ENCODE results near the gene TCF3. TPM values are rescaled to one million over a fixed set of nuclear protein-coding genes. Genes with fewer than 3 reads are reported as not detected.

Gene TCF3
- total and polyA plus RNA-seq, 10 of the 15 experiments (the other 5 are each of a cell fraction or from before 2014, with no cell fraction given), result 6.7 to 282 (median 70.7) TPM

DNA sequence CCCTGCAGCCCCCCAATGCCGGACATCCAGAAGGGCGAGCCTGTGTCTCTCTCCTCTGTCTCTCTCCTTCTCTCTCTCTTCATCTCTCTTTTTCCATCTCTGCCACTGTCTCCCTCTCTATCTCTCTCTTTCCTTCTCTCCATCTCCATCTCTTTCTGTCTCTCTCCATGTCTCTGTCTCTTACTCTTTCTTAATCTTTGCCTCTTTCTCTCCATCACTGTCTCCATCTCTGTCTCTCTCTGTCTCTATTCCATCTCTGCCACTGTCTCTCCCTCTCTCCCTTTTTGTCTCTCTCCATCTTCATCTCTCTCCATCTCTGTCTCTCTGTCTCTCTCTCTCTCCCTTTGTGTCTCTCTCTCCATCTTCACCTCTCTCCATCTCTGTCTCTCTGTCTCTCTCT lies 25.7 kb upstream of the TCF3 start:
- Histone ChIP-seq H3K27me3 (replicated peaks in 1 of 2; ENCODE audit: control insufficient read depth in 2 of 2, insufficient read depth in 2 of 2, low read length in 1 of 2) (peaks cover 0 to 2% of the 10 kb centered on the region in 2 experiments; a peak in 1 of 4 replicates), H3K36me3 (ENCODE audit: control insufficient read depth in 2 of 2, insufficient read depth in 2 of 2, low read length in 1 of 2) (no peaks in the 10 kb centered on the region), H3K9ac (ENCODE audit: control insufficient read depth, insufficient read depth, low read length) (no peak overlapping the region), H2AFZ (ENCODE audit: control insufficient read depth, low read depth, low read length) (no peak overlapping the region), H3K4me2 (ENCODE audit: control insufficient read depth, insufficient read depth) (no peak overlapping the region), H3K79me2 (ENCODE audit: control insufficient read depth, insufficient read depth, low read length) (no peaks in the 10 kb centered on the region), H3K9me3 (replicated peaks; ENCODE audit: control insufficient read depth, insufficient read depth, low read length) (no peaks in the 10 kb centered on the region), H3K4me3 (no peak overlapping the region), H4K20me1 (ENCODE audit: control insufficient read depth, insufficient read depth) (no peaks in the 10 kb centered on the region), H3K27ac (ENCODE audit: control insufficient read depth, insufficient read depth) (no peak overlapping the region), H3K4me1 (ENCODE audit: control insufficient read depth, insufficient read depth, low read length) (no peaks in the 10 kb centered on the region)
- ChIA-PET RAD21 (ENCODE audit: unreplicated experiment) (no interaction called here), SMC1A (ENCODE audit: uncharacterized antibody, unreplicated experiment) (no interaction called here), CTCF (interaction anchor here (1.6 kb wide), 1 partner anchor 27 kb away, joined by 4 read pairs; no protein-coding TSS in a partner anchor), POLR2A (no interaction called here)
- intact Hi-C loops (cut with micrococcal nuclease; ENCODE audit: unreplicated experiment) (no loop called here), in situ Hi-C loops (cut with MboI) (no loop called here)
- FAIRE-seq (no peak), ATAC-seq (no peak), DNase-seq (ENCODE audit: low read depth, low spot score) (no peak)
- BruUV-seq (replicated peaks), result no TSS peak
- WGBS (ENCODE audit: insufficient coverage, insufficient replicate concordance, low lambda C conversion rate, missing lambda C conversion rate), result no CpG with 5 or more reads among the region's 2 CpGs
- TF ChIP-seq, protein P1, sequence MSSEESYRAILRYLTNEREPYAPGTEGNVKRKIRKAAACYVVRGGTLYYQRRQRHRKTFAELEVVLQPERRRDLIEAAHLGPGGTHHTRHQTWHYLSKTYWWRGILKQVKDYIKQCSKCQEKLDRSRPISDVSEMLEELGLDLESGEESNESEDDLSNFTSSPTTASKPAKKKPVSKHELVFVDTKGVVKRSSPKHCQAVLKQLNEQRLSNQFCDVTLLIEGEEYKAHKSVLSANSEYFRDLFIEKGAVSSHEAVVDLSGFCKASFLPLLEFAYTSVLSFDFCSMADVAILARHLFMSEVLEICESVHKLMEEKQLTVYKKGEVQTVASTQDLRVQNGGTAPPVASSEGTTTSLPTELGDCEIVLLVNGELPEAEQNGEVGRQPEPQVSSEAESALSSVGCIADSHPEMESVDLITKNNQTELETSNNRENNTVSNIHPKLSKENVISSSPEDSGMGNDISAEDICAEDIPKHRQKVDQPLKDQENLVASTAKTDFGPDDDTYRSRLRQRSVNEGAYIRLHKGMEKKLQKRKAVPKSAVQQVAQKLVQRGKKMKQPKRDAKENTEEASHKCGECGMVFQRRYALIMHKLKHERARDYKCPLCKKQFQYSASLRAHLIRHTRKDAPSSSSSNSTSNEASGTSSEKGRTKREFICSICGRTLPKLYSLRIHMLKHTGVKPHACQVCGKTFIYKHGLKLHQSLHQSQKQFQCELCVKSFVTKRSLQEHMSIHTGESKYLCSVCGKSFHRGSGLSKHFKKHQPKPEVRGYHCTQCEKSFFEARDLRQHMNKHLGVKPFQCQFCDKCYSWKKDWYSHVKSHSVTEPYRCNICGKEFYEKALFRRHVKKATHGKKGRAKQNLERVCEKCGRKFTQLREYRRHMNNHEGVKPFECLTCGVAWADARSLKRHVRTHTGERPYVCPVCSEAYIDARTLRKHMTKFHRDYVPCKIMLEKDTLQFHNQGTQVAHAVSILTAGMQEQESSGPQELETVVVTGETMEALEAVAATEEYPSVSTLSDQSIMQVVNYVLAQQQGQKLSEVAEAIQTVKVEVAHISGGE (CRISPR knock-in tag; IDR thresholded peaks at IDR 0.05), result no peak
- no peak for TF ChIP-seq RCOR1 (conservative IDR thresholded peaks at IDR 0.05; ENCODE audit: low read depth, low read length)
- TF ChIP-seq, protein P2, sequence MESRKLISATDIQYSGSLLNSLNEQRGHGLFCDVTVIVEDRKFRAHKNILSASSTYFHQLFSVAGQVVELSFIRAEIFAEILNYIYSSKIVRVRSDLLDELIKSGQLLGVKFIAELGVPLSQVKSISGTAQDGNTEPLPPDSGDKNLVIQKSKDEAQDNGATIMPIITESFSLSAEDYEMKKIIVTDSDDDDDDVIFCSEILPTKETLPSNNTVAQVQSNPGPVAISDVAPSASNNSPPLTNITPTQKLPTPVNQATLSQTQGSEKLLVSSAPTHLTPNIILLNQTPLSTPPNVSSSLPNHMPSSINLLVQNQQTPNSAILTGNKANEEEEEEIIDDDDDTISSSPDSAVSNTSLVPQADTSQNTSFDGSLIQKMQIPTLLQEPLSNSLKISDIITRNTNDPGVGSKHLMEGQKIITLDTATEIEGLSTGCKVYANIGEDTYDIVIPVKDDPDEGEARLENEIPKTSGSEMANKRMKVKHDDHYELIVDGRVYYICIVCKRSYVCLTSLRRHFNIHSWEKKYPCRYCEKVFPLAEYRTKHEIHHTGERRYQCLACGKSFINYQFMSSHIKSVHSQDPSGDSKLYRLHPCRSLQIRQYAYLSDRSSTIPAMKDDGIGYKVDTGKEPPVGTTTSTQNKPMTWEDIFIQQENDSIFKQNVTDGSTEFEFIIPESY (IDR thresholded peaks at IDR 0.05), result no peak

Data from GM12878 (cell line).